Posterior cingulate gyrus (tissue), 11 donors: Measurements from ENCODE around the gene COL6A3.

Experiments
- DNase-seq, 10 donors: peaks; one replicate each; pipeline versions ENCODE4 v3.0.0 to v3.0.0-alpha.2; 2020 to 2021; ENCODE audit warnings: mixed read lengths in 3 of 10
- intact Hi-C: fragments of 100-400 bp; cut with DNase I; formaldehyde crosslinking; loops from one replicate; pipeline ENCODE4 v1.15.1; 2023

COL6A3 gene

DNA sequence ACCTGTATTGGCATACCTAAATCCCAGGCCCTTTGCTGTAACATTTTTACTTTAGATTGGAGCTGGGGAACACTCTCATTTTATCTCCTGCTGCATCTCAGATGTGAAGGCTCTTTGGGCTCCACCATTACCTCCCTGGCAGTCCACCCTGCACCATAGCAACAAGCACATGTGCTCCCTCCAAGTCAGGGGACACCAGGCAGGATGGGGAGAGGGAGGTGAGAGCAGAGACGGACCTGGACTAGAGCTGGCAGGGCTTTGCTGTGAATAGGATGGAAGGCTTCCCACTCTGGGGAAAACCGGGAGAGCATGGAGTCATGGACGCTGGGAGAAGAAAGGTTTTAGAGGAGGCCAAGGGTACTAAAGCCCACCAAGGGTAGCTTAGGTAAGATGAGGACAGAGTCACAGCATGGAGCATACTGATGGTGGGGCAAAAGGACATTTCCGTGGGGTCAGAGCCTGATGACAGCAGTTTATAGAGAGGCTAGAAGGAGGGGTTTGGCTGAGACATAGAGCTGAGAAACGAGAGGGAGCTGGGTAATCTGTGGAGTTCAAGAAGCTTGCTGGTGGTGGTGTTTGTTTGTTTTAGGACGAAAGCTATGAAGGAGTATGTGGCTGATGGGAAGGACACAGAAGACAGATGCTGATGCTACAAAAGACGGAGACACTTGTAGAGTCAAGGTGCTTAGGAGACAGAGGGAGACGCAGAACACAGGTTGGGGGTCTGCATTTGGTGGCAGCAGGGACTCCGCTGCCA lies 134.8 kb downstream of the COL6A3 start:
- intact Hi-C loops, result no loop called here
- DNase-seq, result no peak

DNA sequence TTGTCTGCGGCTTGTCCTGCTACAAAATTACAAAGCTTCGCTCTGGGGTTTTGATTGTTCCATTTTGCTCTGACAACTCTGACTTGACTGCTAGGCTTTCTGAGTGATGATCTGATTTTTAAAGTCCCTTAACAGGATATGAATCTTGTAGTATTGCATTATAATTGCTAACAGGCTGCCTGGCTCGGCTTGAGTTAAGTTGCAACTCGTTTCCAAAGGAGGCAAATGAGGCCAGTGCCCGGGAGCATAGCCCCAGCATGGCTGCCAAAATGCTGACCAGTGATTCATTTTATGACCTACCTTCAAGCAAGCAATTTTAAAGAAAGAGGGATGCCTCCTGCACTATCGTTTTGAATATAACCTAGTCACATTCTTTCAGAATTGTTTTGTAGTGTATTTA lies 135.4 kb downstream of the COL6A3 start:
- no peak for DNase-seq
- intact Hi-C loops, result no loop called here

DNA sequence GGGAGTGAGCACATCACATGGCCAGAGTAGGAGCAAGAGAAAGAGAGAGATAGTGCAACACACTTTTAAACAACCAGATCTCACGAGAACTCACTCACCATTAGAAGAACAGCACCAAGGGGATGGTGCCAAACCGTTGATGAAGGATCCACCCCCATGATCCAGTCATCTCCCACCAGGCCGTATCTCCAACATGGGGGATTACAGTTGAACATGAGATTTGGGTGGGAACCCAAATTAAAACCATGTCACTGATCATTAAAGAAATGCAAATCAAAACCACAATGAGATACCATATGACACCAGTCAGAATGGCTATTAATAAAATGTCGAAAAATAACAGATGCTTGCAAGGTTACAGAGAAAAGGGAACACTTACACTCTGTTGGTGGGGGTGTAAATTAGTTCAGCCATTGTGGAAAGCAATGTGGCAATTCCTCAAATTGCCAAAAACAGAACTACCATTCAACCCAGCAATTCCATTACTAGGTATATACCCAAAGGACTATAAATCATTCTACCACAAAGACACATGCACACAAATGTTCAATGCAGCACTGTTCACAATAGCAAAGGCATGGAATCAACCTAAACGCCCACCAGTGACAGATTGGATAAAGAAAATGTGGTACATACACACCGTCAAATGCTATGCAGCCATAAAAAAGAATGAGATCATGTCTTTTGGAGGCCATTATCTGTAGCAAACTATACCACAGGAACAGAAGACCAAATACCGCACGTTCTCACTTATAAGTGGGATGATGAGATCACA lies 137.1 kb downstream of the COL6A3 start:
- intact Hi-C loops, result no loop called here
- DNase-seq, result no peak
